K562 (cell line): ENCODE results near the gene SEC22C.

Source experiments
- CBFB ChIP-seq: sonication (generic); formaldehyde crosslinking; IDR thresholded peaks from 2 replicates; pipeline ENCODE4 v1.4.0; 2020; ENCODE audit warnings: mild to moderate bottlenecking, missing genetic modification reagents
- CTCF ChIP-seq, 3 experiments: IDR thresholded peaks in 2 of 3; conservative IDR thresholded peaks in 1 of 3; 2 replicates each; pipeline ENCODE4 v1.5.1; 2011 to 2012; ENCODE audit warnings: low read length in 3 of 3, mild to moderate bottlenecking in 3 of 3, control low read depth in 2 of 3, improper control_type of control experiment in 1 of 3, inconsistent platforms in 1 of 3, low read depth in 1 of 3, mixed read lengths in 1 of 3, moderate library complexity in 1 of 3; ENCODE audit not compliant: insufficient read depth in 2 of 3
- E2F1 ChIP-seq: sonication (generic); formaldehyde crosslinking; IDR thresholded peaks from 2 replicates; pipeline ENCODE4 v1.8.1; 2023; ENCODE audit warnings: mild to moderate bottlenecking, missing genetic modification reagents, moderate library complexity
- EHMT2 ChIP-seq: fragments of 450-650 bp; IDR thresholded peaks from 2 replicates; pipeline ENCODE4 v1.6.1; 2018; ENCODE audit warnings: antibody characterized with exemption
- EZH2 ChIP-seq: IDR thresholded peaks from 2 replicates; pipeline ENCODE4 v1.6.1; 2012; ENCODE audit warnings: low read depth, mild to moderate bottlenecking, inconsistent platforms, low read length, borderline replicate concordance
- KAT7 ChIP-seq: sonication (generic); formaldehyde crosslinking; IDR thresholded peaks from 2 replicates; pipeline ENCODE4 v1.8.0; 2022; ENCODE audit warnings: missing genetic modification reagents, mild to moderate bottlenecking, borderline replicate concordance
- MXI1 ChIP-seq: IDR thresholded peaks from 2 replicates; pipeline ENCODE4 v1.6.1; 2011; ENCODE audit warnings: low read depth, mild to moderate bottlenecking, improper control_type of control experiment, low read length
- NRF1 ChIP-seq, 2 experiments: fragments of 450-650 bp; IDR thresholded peaks in 1 of 2; conservative IDR thresholded peaks in 1 of 2; 2 replicates each; pipeline ENCODE4 v1.6.1; 2014; ENCODE audit warnings: mild to moderate bottlenecking in 2 of 2
- REST ChIP-seq, 2 experiments: fragments of 450-650 bp; formaldehyde crosslinking in 1 of 2; IDR thresholded peaks; 2 replicates each; pipeline versions ENCODE4 v1.4.0 to v1.6.1; 2014 to 2020; ENCODE audit warnings: mild to moderate bottlenecking in 2 of 2, borderline replicate concordance in 1 of 2, low read depth in 1 of 2
- SMARCE1 ChIP-seq: fragments of 450-650 bp; IDR thresholded peaks from 2 replicates; pipeline ENCODE4 v1.7.1; 2016; ENCODE audit warnings: mild to moderate bottlenecking
- USF2 ChIP-seq: sonication (generic); formaldehyde crosslinking; IDR thresholded peaks from 2 replicates; pipeline ENCODE4 v1.5.0; 2020; ENCODE audit warnings: missing genetic modification reagents
- TF ChIP-seq, protein P1 (sequence below): sonication (generic); formaldehyde crosslinking; IDR thresholded peaks from 2 replicates; pipeline ENCODE4 v1.8.1; 2023; ENCODE audit warnings: mild to moderate bottlenecking, missing genetic modification reagents

DNA sequence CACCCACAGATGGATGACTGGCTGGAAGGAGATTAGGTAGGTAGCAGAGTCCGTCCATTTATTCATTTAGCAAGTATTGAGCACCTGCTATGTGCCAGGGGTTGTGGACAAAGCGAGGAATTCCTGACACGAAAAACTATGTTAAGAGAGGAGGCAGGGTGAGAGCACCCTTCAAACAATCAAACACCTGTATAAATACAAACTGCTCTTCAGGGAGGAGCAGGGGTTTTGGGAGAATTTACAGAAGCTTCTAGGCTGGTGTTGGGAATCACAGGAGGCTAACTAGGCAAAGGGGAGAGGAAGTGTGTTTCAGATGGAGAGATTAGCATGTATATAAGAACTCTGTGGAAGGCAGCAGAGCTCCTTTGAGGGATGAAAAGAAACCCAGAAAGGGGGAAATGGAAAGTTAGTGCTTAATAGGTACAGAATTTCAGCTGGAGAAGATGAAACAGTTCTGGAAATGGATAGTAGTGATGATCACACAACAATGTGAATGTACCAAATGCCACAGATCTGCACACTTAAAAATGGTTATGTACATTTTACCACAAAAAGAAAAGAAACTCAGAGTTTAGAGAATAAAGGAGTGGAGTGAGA is 805 bp upstream of the SEC22C start:
- TF ChIP-seq EHMT2: no peak
- TF ChIP-seq KAT7: no peak
- no peak for TF ChIP-seq SMARCE1
- no peak for TF ChIP-seq CTCF (IDR thresholded peaks at IDR 0.05 in 2 of 3, conservative IDR thresholded peaks at IDR 0.05 in 1 of 3; ENCODE audit: insufficient read depth in 2 of 3, low read depth in 1 of 3, low read length in 3 of 3)
- no peak for TF ChIP-seq USF2
- TF ChIP-seq CBFB (CRISPR knock-in tag): no peak
- no peak for TF ChIP-seq MXI1
- TF ChIP-seq, protein P1, sequence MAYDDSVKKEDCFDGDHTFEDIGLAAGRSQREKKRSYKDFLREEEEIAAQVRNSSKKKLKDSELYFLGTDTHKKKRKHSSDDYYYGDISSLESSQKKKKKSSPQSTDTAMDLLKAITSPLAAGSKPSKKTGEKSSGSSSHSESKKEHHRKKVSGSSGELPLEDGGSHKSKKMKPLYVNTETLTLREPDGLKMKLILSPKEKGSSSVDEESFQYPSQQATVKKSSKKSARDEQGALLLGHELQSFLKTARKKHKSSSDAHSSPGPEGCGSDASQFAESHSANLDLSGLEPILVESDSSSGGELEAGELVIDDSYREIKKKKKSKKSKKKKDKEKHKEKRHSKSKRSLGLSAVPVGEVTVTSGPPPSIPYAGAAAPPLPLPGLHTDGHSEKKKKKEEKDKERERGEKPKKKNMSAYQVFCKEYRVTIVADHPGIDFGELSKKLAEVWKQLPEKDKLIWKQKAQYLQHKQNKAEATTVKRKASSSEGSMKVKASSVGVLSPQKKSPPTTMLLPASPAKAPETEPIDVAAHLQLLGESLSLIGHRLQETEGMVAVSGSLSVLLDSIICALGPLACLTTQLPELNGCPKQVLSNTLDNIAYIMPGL (CRISPR knock-in tag): no peak
- no peak for TF ChIP-seq E2F1 (CRISPR knock-in tag)
- no peak for TF ChIP-seq REST (IDR thresholded peaks at IDR 0.05; ENCODE audit: borderline replicate concordance)
- TF ChIP-seq REST (CRISPR knock-in tag; IDR thresholded peaks at IDR 0.05; ENCODE audit: low read depth): no peak
- no peak for TF ChIP-seq NRF1 (conservative IDR thresholded peaks at IDR 0.05 in 1 of 2, IDR thresholded peaks at IDR 0.05 in 1 of 2)
- no peak for TF ChIP-seq EZH2
